Progenitor cell of endocrine pancreas (in vitro differentiated cells): ENCODE results near the gene GALNT1. TPM values are rescaled to one million over a fixed set of nuclear protein-coding genes. Genes with fewer than 3 reads are reported as not detected.

ENCODE experiments used
- DNase-seq: peaks from one replicate; pipeline ENCODE4 v3.0.0; 2021; ENCODE audit warnings: low spot score; ENCODE audit not compliant: unreplicated experiment
- H3K27ac Mint-ChIP-seq: 2 replicates; pipeline ENCODE4 v1.8.0; 2021; ENCODE audit warnings: mild to moderate bottlenecking, moderate library complexity, mixed read lengths
- H3K27me3 Mint-ChIP-seq: 2 replicates; pipeline ENCODE4 v1.8.0; 2021; ENCODE audit warnings: mixed read lengths
- H3K36me3 Mint-ChIP-seq: 2 replicates; pipeline ENCODE4 v1.8.0; 2022; ENCODE audit warnings: mixed read lengths; ENCODE audit not compliant: insufficient read depth
- H3K4me1 Mint-ChIP-seq: 2 replicates; pipeline ENCODE4 v1.8.0; 2021; ENCODE audit warnings: low read depth, mixed read lengths
- H3K4me3 Mint-ChIP-seq: 2 replicates; pipeline ENCODE4 v1.8.0; 2021; ENCODE audit warnings: low read depth, mild to moderate bottlenecking, moderate library complexity, mixed read lengths
- H3K9me3 Mint-ChIP-seq: 2 replicates; pipeline ENCODE4 v1.8.0; 2021; ENCODE audit warnings: low read depth, mixed read lengths
- total RNA-seq: library from RNA; stranded (reverse); gene quantifications from 2 replicates; pipeline ENCODE4 v1.2.1, GENCODE V29; 2021
- TF ChIP-seq, protein P1 (sequence below): fragments of 200-600 bp; sonication (generic); IDR thresholded peaks from one replicate; pipeline ENCODE4 v1.5.0; 2021; ENCODE audit warnings: antibody characterized with exemption, mild to moderate bottlenecking; ENCODE audit not compliant: unreplicated experiment

The GALNT1 gene
- total RNA-seq, 1 donor from 2014 or later: 92.8 TPM

DNA sequence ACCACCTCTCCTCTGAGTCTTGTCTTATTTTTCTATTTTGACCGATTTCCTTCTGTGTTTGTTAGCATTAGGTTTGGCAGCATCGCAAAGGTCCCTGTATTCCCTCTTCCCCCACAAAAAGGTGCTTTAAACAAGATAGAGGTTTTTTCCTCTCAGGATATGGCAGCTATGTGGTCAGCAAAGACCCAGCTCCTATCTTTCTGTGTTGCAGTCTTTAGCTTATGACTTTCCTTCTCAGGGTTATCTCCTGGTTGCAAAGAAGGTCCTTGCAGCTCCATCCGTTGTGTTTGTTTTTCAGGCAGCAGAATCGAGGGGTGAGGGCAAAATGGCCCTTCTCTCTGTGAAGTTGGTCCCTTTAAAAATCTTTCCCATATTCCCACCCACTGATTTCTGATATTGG is 38.4 kb downstream of the GALNT1 start:
- H3K9me3 Mint-ChIP-seq: peaks cover under 1% of the 10 kb centered on the region
- no peaks in the 10 kb centered on the region for H3K27me3 Mint-ChIP-seq
- peaks cover 3% of the 10 kb centered on the region for H3K36me3 Mint-ChIP-seq
- H3K4me1 Mint-ChIP-seq: peaks cover 4% of the 10 kb centered on the region
- H3K27ac Mint-ChIP-seq: no peak overlapping the region
- H3K4me3 Mint-ChIP-seq: no peak overlapping the region
- no peak for DNase-seq
- TF ChIP-seq, protein P1, sequence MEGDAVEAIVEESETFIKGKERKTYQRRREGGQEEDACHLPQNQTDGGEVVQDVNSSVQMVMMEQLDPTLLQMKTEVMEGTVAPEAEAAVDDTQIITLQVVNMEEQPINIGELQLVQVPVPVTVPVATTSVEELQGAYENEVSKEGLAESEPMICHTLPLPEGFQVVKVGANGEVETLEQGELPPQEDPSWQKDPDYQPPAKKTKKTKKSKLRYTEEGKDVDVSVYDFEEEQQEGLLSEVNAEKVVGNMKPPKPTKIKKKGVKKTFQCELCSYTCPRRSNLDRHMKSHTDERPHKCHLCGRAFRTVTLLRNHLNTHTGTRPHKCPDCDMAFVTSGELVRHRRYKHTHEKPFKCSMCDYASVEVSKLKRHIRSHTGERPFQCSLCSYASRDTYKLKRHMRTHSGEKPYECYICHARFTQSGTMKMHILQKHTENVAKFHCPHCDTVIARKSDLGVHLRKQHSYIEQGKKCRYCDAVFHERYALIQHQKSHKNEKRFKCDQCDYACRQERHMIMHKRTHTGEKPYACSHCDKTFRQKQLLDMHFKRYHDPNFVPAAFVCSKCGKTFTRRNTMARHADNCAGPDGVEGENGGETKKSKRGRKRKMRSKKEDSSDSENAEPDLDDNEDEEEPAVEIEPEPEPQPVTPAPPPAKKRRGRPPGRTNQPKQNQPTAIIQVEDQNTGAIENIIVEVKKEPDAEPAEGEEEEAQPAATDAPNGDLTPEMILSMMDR: no peak

DNA sequence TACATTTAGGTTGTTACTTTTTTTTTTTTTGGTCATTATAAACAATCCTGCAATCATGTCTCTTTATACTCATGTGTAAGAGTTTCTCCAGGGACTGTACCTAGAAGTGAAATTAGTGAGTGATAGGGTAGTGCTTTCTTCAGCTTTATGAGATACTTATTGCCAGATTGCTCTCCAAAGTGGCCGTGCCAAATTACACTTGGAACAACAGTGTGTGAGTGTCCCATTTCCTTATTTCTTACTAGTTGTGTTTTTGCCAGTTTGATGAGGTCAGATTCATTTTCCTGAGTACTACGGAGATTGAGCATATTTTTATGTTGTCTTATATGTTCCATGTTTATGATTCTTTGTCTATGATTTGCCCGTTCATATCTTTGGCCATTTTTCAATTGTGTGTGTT is 39.2 kb downstream of the GALNT1 start:
- Mint-ChIP-seq H3K9me3 (peaks cover 8% of the 10 kb centered on the region), H3K36me3 (peaks cover 9% of the 10 kb centered on the region), H3K27me3 (no peaks in the 10 kb centered on the region), H3K4me3 (no peak overlapping the region), H3K27ac (no peak overlapping the region), H3K4me1 (peaks cover 4% of the 10 kb centered on the region)
- DNase-seq: no peak
- TF ChIP-seq, protein P1: no peak

DNA sequence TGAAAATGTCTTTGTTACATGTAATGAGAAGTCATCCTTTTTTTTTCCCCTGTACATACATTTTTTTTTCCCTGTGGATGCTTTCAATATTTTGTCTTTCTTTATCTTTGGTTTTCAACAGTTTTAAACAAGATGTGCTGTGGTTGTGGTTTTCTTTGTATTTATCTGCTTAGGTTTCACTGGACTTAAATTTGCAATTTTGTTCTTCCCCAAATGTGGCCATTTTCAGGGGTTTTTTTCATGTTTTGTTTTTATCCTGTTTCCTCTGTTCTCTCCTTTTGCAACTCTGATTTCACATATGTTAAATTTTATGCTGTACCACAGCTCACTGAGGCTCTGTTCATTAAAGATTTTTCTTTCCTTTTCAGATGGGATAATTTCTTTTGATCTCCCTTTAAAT is 41.7 kb downstream of the GALNT1 start:
- Mint-ChIP-seq H3K27ac (no peak overlapping the region), H3K4me1 (peaks cover 4% of the 10 kb centered on the region), H3K9me3 (peaks cover 25% of the 10 kb centered on the region), H3K27me3 (no peaks in the 10 kb centered on the region), H3K4me3 (no peak overlapping the region), H3K36me3 (peaks cover 33% of the 10 kb centered on the region)
- no peak for DNase-seq
- TF ChIP-seq, protein P1: no peak

DNA sequence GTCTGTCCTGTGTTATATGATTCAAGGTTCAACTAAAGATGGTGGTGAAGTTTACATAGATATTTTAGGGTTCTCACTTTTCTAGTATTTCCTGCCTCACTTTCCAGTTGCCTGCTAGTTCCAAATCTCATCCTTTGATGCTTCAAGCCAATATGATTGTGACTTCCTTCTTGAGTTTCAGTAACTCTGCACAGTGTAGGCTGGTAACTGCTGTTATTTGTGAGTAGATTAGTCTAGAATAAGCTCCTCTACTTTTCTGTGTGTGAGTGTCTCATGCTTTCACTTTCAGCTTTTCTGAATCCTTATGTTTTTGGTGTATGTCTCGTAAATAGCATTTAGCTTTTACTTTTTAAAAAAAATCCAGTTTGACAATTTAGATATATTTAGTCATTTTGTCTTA is 42.6 kb downstream of the GALNT1 start:
- TF ChIP-seq, protein P1: no peak
- H3K9me3 Mint-ChIP-seq: peaks cover 34% of the 10 kb centered on the region
- DNase-seq: no peak
- no peaks in the 10 kb centered on the region for H3K27me3 Mint-ChIP-seq
- peaks cover 4% of the 10 kb centered on the region for H3K4me1 Mint-ChIP-seq
- H3K27ac Mint-ChIP-seq: no peak overlapping the region
- no peak overlapping the region for H3K4me3 Mint-ChIP-seq
- H3K36me3 Mint-ChIP-seq: peaks cover 42% of the 10 kb centered on the region

DNA sequence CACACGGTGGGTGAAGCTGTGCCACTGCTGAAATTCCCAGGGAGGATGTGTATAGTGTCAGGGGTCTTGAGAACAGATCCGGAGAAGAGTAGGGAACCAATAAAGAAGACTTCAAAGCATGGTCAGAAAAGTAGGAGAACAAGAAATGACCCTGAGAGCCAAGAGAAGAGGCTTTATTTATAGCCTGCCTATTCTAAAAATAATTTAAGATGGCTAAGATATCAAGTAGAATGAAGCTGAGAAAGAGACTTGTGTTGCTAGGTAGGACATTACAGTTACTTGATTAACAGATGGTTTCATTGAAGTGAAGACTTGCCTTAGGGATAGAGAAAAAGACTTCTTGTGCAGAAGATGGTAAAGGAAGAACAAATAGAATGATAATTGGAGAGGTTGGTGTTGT is 43.7 kb downstream of the GALNT1 start:
- Mint-ChIP-seq H3K36me3 (peaks cover 49% of the 10 kb centered on the region), H3K4me3 (no peak overlapping the region), H3K4me1 (no peaks in the 10 kb centered on the region), H3K27ac (no peak overlapping the region), H3K27me3 (no peaks in the 10 kb centered on the region), H3K9me3 (peaks cover 43% of the 10 kb centered on the region)
- no peak for DNase-seq
- TF ChIP-seq, protein P1: no peak
